NB4 (cell line): ENCODE measurements around the gene KPRP.

ENCODE experiments used
- POLR2A ChIP-seq: IDR thresholded peaks from 2 replicates; pipeline ENCODE4 v1.6.1; 2011; ENCODE audit warnings: mild to moderate bottlenecking; ENCODE audit not compliant: insufficient read length; ENCODE audit errors: extremely low read depth
- TF ChIP-seq, protein P1 (sequence below): IDR thresholded peaks from one replicate; pipeline ENCODE4 v1.5.1; 2012; ENCODE audit warnings: low read depth, low read length
- TF ChIP-seq, protein P2 (sequence below): IDR thresholded peaks from 2 replicates; pipeline ENCODE4 v1.6.1; 2011; ENCODE audit warnings: low read depth, low read length

GRCh38 chr1:152776361-152776760, 18.5 kb downstream of the KPRP start:
- TF ChIP-seq, protein P1, sequence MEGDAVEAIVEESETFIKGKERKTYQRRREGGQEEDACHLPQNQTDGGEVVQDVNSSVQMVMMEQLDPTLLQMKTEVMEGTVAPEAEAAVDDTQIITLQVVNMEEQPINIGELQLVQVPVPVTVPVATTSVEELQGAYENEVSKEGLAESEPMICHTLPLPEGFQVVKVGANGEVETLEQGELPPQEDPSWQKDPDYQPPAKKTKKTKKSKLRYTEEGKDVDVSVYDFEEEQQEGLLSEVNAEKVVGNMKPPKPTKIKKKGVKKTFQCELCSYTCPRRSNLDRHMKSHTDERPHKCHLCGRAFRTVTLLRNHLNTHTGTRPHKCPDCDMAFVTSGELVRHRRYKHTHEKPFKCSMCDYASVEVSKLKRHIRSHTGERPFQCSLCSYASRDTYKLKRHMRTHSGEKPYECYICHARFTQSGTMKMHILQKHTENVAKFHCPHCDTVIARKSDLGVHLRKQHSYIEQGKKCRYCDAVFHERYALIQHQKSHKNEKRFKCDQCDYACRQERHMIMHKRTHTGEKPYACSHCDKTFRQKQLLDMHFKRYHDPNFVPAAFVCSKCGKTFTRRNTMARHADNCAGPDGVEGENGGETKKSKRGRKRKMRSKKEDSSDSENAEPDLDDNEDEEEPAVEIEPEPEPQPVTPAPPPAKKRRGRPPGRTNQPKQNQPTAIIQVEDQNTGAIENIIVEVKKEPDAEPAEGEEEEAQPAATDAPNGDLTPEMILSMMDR: no peak
- TF ChIP-seq, protein P2, sequence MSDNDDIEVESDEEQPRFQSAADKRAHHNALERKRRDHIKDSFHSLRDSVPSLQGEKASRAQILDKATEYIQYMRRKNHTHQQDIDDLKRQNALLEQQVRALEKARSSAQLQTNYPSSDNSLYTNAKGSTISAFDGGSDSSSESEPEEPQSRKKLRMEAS: no peak
- TF ChIP-seq POLR2A: no peak
